Fibroblast of skin of back (primary cell): ENCODE measurements around the gene P2RX3.
"Not testable (repeated sequence)": the region's sequence is repeated elsewhere in the genome, so short reads cannot be mapped to it uniquely, and the experiment has no call there.

Experiments
- DNase-seq: peaks from one replicate; pipeline ENCODE4 v3.0.0-alpha.2; 2013

Gene P2RX3

GRCh38 chr11:57325735-57326048 lies 12.5 kb upstream of the P2RX3 start:
- DNase-seq: no peak

- no peak for DNase-seq
Observed at GRCh38 chr11:57327721-57328120, 10.4 kb upstream of the P2RX3 start.

- DNase-seq: no peak
Observed at GRCh38 chr11:57330029-57330428, 8.1 kb upstream of the P2RX3 start.

GRCh38 chr11:57331720-57332119 lies 6.4 kb upstream of the P2RX3 start:
- DNase-seq: no peak

- DNase-seq: no peak
Observed at GRCh38 chr11:57332694-57333440, 5.3 kb upstream of the P2RX3 start.

GRCh38 chr11:57335023-57335342 lies 3.2 kb upstream of the P2RX3 start:
- no peak for DNase-seq

GRCh38 chr11:57335343-57336110 lies 2.6 kb upstream of the P2RX3 start, which contains the start of gene SSRP1:
Gene SSRP1, minus strand, starts transcription at chr11:57335892. Its CDS starts 771 bp downstream, at chr11:57335121.
- peak; percentile 91 for DNase-seq

GRCh38 chr11:57336111-57336666 lies 2.0 kb upstream of the P2RX3 start:
- no peak for DNase-seq

- not testable (repeated sequence) for DNase-seq
Observed at GRCh38 chr11:57336856-57337255, 1.3 kb upstream of the P2RX3 start.

GRCh38 chr11:57339328-57339727 lies 1.2 kb downstream of the P2RX3 start:
- no peak for DNase-seq

GRCh38 chr11:57340039-57340615 lies 2.0 kb downstream of the P2RX3 start:
- DNase-seq: peak; percentile 42

GRCh38 chr11:57341250-57341808 lies 3.2 kb downstream of the P2RX3 start:
- DNase-seq: no peak

- no peak for DNase-seq
Observed at GRCh38 chr11:57342702-57343101, 4.5 kb downstream of the P2RX3 start.

- no peak for DNase-seq
Observed at GRCh38 chr11:57343825-57344224, 5.7 kb downstream of the P2RX3 start.

- no peak for DNase-seq
Observed at GRCh38 chr11:57344826-57345225, 6.7 kb downstream of the P2RX3 start.

GRCh38 chr11:57345555-57346211 lies 7.5 kb downstream of the P2RX3 start:
- peak; percentile 65 for DNase-seq

GRCh38 chr11:57347336-57347735 lies 9.2 kb downstream of the P2RX3 start:
- DNase-seq: no peak

- no peak for DNase-seq
Observed at GRCh38 chr11:57348052-57348451, 9.9 kb downstream of the P2RX3 start.

- no peak for DNase-seq
Observed at GRCh38 chr11:57348636-57349313, 10.6 kb downstream of the P2RX3 start.

- peak; percentile 32 for DNase-seq
Observed at GRCh38 chr11:57349491-57350274, 11.5 kb downstream of the P2RX3 start.

GRCh38 chr11:57353036-57353435 lies 14.9 kb downstream of the P2RX3 start:
- DNase-seq: no peak
